Measurements from ENCODE around the gene ELOVL1. TPM values are rescaled to one million over a fixed set of nuclear protein-coding genes. Genes with fewer than 3 reads are reported as not detected.

The ELOVL1 gene
- total RNA-seq, 4 donors from 2014 or later, result 19.6 to 26.7 (median 21.4) TPM

DNA sequence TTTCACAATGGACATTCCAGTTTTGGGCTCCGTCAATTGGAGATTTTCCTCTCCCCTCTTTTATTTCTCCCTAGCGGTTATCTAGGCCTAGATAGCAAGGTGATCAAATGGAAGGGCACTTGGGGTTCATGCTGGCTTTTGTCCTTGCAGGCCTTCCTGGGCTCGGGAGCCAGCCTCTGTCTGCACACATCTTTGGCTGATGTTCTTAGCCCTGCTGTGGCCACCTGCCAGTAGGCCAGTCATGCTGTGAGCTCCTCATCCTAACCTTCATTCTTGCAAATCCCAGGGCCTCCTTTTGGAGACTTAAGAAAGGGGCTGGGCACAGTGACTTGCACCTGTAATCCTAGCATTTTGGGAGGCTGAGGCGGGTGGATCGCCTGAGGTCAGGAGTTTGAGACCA lies 53.6 kb downstream of the ELOVL1 start:
- no peak for TF ChIP-seq CTCF (IDR thresholded peaks at IDR 0.05 in 4 of 5, conservative IDR thresholded peaks at IDR 0.05 in 1 of 5)
- in situ Hi-C loops (cut with MboI; ENCODE audit: low sequenced_read_pairs in 4 of 4), result no loop called here
- ATAC-seq (no peak), DNase-seq (no peak)
- intact Hi-C loops (cut with DNase I; ENCODE audit: low total_unique reads), result no loop called here
- Histone ChIP-seq H3K36me3 (no peaks in the 10 kb centered on the region), H3K9me3 (no peaks in the 10 kb centered on the region), H3K4me3 (no peak overlapping the region), H3K4me1 (no peaks in the 10 kb centered on the region), H3K27ac (no peak overlapping the region), H3K27me3 (no peaks in the 10 kb centered on the region)

GRCh38 chr1:43313771-43314170 lies 54.0 kb downstream of the ELOVL1 start:
- H3K27me3 ChIP-seq, result no peaks in the 10 kb centered on the region
- H3K27ac ChIP-seq, result no peak overlapping the region
- DNase-seq, result no peak
- in situ Hi-C loops (cut with MboI; ENCODE audit: low sequenced_read_pairs in 4 of 4), result no loop called here
- intact Hi-C loops (cut with DNase I; ENCODE audit: low total_unique reads), result no loop called here
- ATAC-seq, result no peak
- TF ChIP-seq POLR2A (IDR thresholded peaks at IDR 0.05) (no peak), CTCF (IDR thresholded peaks at IDR 0.05 in 4 of 5, conservative IDR thresholded peaks at IDR 0.05 in 1 of 5) (no peak)
- H3K4me3 ChIP-seq, result no peak overlapping the region
- no peaks in the 10 kb centered on the region for H3K9me3 ChIP-seq
- no peaks in the 10 kb centered on the region for H3K4me1 ChIP-seq
- H3K36me3 ChIP-seq, result no peaks in the 10 kb centered on the region

Small RNA genes lying within 50 kb of the gene (microRNA-seq; reads per million reads assigned to microRNA genes)
- gene MIR6734 (ENCODE audit: borderline replicate concordance in 2 of 2), result 0.85 to 1.2 reads per million in 2 donors

Other genes with a start within 250 kb of the ELOVL1 start
- gene EBNA1BP2, start 195.7 kb downstream of the ELOVL1 start, total RNA-seq, result 10 to 100 TPM; 41.2 to 68.4 (median 59.1) TPM
- under 1 TPM in 2 of 4 donors, not detected in 2; 0.10 to 0.13 TPM for gene CFAP57, start 195.7 kb downstream of the ELOVL1 start, total RNA-seq
- not detected for gene TMEM125, start 98.0 kb downstream of the ELOVL1 start, total RNA-seq
- gene C1orf210, start 82.4 kb downstream of the ELOVL1 start, total RNA-seq, result under 1 TPM in 1 of 4 donors, not detected in 3; 0.27 TPM
- 10 to 100 TPM; 15.9 to 27.9 (median 20.7) TPM for gene TIE1, start 67.0 kb downstream of the ELOVL1 start, total RNA-seq
- gene MPL, start 30.2 kb downstream of the ELOVL1 start, total RNA-seq, result not detected
- gene CDC20, start 9.0 kb downstream of the ELOVL1 start, total RNA-seq, result 1 to 10 TPM in 1 of 4 donors, under 1 TPM in 3; 0.46 to 2.4 (median 0.76) TPM
- 10 to 100 TPM; 14.9 to 30.8 (median 23.8) TPM for gene MED8, start 21.8 kb upstream of the ELOVL1 start, total RNA-seq
- gene SZT2, start 21.9 kb upstream of the ELOVL1 start, total RNA-seq, result 10 to 100 TPM; 15.9 to 20.9 (median 17.9) TPM
- gene HYI, start 85.9 kb upstream of the ELOVL1 start, total RNA-seq, result 10 to 100 TPM in 2 of 4 donors, 1 to 10 TPM in 2; 7.4 to 13.4 (median 10.7) TPM
- gene PTPRF, start 162.9 kb upstream of the ELOVL1 start, total RNA-seq, result 1 to 10 TPM; 1.8 to 2.6 (median 2.5) TPM

Data from gastrocnemius medialis (tissue), 4 donors.